Activated T-helper 1 cell treated with anti-CD3 and anti-CD28 coated beads, Interleukin-2, amount 50 U/mL, for 16 hours (primary cell): Measurements from ENCODE around the gene PHF21A.

Experiments used
- DNase-seq, 2 donors: peaks; one replicate each; pipeline ENCODE4 v3.0.0-alpha.2; 2020; ENCODE audit warnings: low read depth in 1 of 2, low spot score in 1 of 2

The PHF21A gene

GRCh38 chr11:45886816-45887520 is 234.3 kb downstream of the PHF21A start:
- DNase-seq = no peak

- DNase-seq = no peak
These were observed 235.1 kb downstream of the PHF21A start for GRCh38 chr11:45885921-45886721.

GRCh38 chr11:45885274-45885920 is 235.9 kb downstream of the PHF21A start, which contains the start of gene MAPK8IP1:
Gene MAPK8IP1 (plus strand): TSS chr11:45885651. CDS start chr11:45885821, 170 bp downstream.
- DNase-seq = peak; percentile 13 to 38

GRCh38 chr11:45884596-45885185 is 236.6 kb downstream of the PHF21A start:
- no peak for DNase-seq
